Endodermal cell (in vitro differentiated cells): ENCODE results near the gene NPAS1. TPM values are rescaled to one million over a fixed set of nuclear protein-coding genes. Genes with fewer than 3 reads are reported as not detected.

Source experiments
- DNase-seq: peaks from one replicate; pipeline ENCODE4 v3.0.0-alpha.2; 2017
- H3K27ac ChIP-seq: 2 replicates; pipeline ENCODE4 v1.5.1; 2013; ENCODE audit warnings: mild to moderate bottlenecking, low read depth, low read length, moderate library complexity
- H3K27me3 ChIP-seq: 2 replicates; pipeline ENCODE4 v1.6.1; 2013; ENCODE audit warnings: mild to moderate bottlenecking, low read length, moderate library complexity; ENCODE audit not compliant: insufficient read depth, control insufficient read depth, poor library complexity, severe bottlenecking
- H3K36me3 ChIP-seq: 2 replicates; pipeline ENCODE4 v1.7.0; 2013; ENCODE audit warnings: mild to moderate bottlenecking, low read length, moderate library complexity; ENCODE audit not compliant: control insufficient read depth, insufficient read depth
- H3K4me1 ChIP-seq: one replicate; pipeline ENCODE4 v1.7.0; 2013; ENCODE audit warnings: low read length; ENCODE audit not compliant: control insufficient read depth, insufficient read depth
- H3K4me3 ChIP-seq: 2 replicates; pipeline ENCODE4 v1.5.1; 2013; ENCODE audit warnings: mild to moderate bottlenecking, low read length, moderate library complexity
- H3K9ac ChIP-seq: 2 replicates; pipeline ENCODE4 v1.6.1; 2013; ENCODE audit warnings: mild to moderate bottlenecking, low read length, moderate library complexity; ENCODE audit not compliant: poor library complexity, severe bottlenecking; ENCODE audit errors: extremely low read depth
- H3K9me3 ChIP-seq: 2 replicates; pipeline ENCODE4 v1.6.1; 2013; ENCODE audit warnings: mild to moderate bottlenecking, low read length, moderate library complexity; ENCODE audit not compliant: control insufficient read depth
- H3K27ac Mint-ChIP-seq: 2 replicates; pipeline ENCODE4 v1.8.0; 2020; ENCODE audit warnings: mixed read lengths
- H3K27me3 Mint-ChIP-seq: 2 replicates; pipeline ENCODE4 v1.8.0; 2021; ENCODE audit warnings: mild to moderate bottlenecking, mixed read lengths; ENCODE audit not compliant: insufficient read depth
- H3K36me3 Mint-ChIP-seq: 2 replicates; pipeline ENCODE4 v1.8.0; 2020; ENCODE audit warnings: low read depth, mixed read lengths
- H3K4me1 Mint-ChIP-seq: 2 replicates; pipeline ENCODE4 v1.8.0; 2020; ENCODE audit warnings: mixed read lengths
- H3K4me3 Mint-ChIP-seq: 2 replicates; pipeline ENCODE4 v1.8.0; 2020; ENCODE audit warnings: mild to moderate bottlenecking, moderate library complexity, mixed read lengths
- H3K9me3 Mint-ChIP-seq: 2 replicates; pipeline ENCODE4 v1.8.0; 2020; ENCODE audit warnings: mild to moderate bottlenecking, mixed read lengths
- CTCF ChIP-seq: fragments of 200-600 bp; sonication (generic); conservative IDR thresholded peaks from 2 replicates; pipeline ENCODE4 v1.5.0; 2021; ENCODE audit warnings: antibody characterized with exemption, mild to moderate bottlenecking
- whole genome bisulfite sequencing, 2 experiments: methylation state at CpG; one replicate each; pipeline versions ENCODE4 v1.1.5 to v1.1.7; 2013; ENCODE audit warnings: missing lambda C conversion rate in 2 of 2, mixed read lengths in 1 of 2; ENCODE audit not compliant: insufficient coverage in 1 of 2, insufficient read length in 1 of 2; 5-methylcytosine and 5-hydroxymethylcytosine counted together
- total RNA-seq, 2 donors: library from RNA; stranded (reverse); fragmentation: NEBNext Ultra II Directional in 1 of 2; extraction: Animal tissue kit (Norgen Biotek cat#: 25700) in 1 of 2; gene quantifications; 2 replicates in 1 of 2; 3 replicates in 1 of 2; pipeline ENCODE4 v1.2.1, GENCODE V29; 2021

The NPAS1 gene
- total RNA-seq, 2 donors from 2014 or later: 6.9 to 8.7 TPM

- no peaks in the 10 kb centered on the region for H3K4me1 ChIP-seq
- no peaks in the 10 kb centered on the region for H3K9me3 ChIP-seq
- H3K4me1 Mint-ChIP-seq: peaks cover 9% of the 10 kb centered on the region
- H3K9ac ChIP-seq: no peak overlapping the region
- peaks cover 66% of the 10 kb centered on the region for H3K27me3 ChIP-seq
- H3K4me3 ChIP-seq: no peak overlapping the region
- peaks cover 73% of the 10 kb centered on the region for H3K27me3 Mint-ChIP-seq
- no peak for TF ChIP-seq CTCF
- H3K27ac Mint-ChIP-seq: no peak overlapping the region
- no peaks in the 10 kb centered on the region for H3K36me3 Mint-ChIP-seq
- peak overlapping the region; percentile 42 for H3K4me3 Mint-ChIP-seq
- H3K36me3 ChIP-seq: no peaks in the 10 kb centered on the region
- peak; percentile 62 for DNase-seq
- H3K9me3 Mint-ChIP-seq: no peaks in the 10 kb centered on the region
- WGBS, 2 experiments: 0 to 3% methylated on average over 2 to 61 of the region's 62 CpGs
- no peak overlapping the region for H3K27ac ChIP-seq
Observed at GRCh38 chr19:47020132-47020805, 632 bp downstream of the NPAS1 start.

- no peaks in the 10 kb centered on the region for H3K9me3 Mint-ChIP-seq
- no peaks in the 10 kb centered on the region for H3K36me3 Mint-ChIP-seq
- no peak overlapping the region for H3K27ac Mint-ChIP-seq
- no peak for TF ChIP-seq CTCF
- Histone ChIP-seq H3K9ac (no peak overlapping the region), H3K9me3 (no peaks in the 10 kb centered on the region), H3K4me3 (no peak overlapping the region), H3K4me1 (no peaks in the 10 kb centered on the region), H3K27ac (no peak overlapping the region), H3K27me3 (peaks cover 66% of the 10 kb centered on the region), H3K36me3 (no peaks in the 10 kb centered on the region)
- peaks cover 9% of the 10 kb centered on the region for H3K4me1 Mint-ChIP-seq
- H3K27me3 Mint-ChIP-seq: peaks cover 77% of the 10 kb centered on the region
- H3K4me3 Mint-ChIP-seq: peak overlapping the region; percentile 28
- 0 to 2% methylated on average over 4 to 37 of the region's 37 CpGs for WGBS, 2 experiments
- peak; percentile 83 for DNase-seq
Observed at GRCh38 chr19:47020992-47021496, 1.4 kb downstream of the NPAS1 start.

DNA sequence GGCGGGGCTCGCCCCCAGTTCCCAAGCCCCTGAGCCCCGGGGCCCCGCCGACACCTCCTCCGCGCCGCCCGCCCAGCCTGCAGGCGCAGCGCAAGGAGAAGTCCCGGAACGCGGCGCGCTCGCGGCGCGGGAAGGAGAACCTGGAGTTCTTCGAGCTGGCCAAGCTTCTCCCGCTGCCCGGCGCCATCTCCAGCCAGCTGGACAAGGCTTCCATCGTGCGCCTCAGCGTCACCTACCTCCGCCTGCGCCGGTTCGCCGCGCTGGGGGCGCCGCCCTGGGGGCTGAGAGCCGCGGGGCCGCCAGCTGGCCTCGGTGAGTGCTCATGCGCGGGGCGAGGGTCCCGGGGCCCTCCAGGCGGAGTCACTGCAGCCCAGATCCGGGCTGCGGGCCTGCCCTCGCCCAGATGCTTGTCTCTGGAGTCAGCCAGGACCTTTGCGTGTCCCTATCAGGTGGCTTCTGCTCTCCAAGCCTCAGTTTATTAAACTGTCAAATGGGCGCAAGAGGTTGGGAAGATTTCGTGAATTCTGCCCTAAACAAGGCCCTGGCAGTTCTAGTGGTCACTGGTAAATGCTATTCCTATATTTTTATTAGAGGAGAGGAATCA is 2.0 kb downstream of the NPAS1 start:
- no peak overlapping the region for H3K9ac ChIP-seq

More for the DNA sequence above, 2.0 kb downstream of the NPAS1 start:
- Mint-ChIP-seq H3K4me3 (peak overlapping the region; percentile 28), H3K36me3 (no peaks in the 10 kb centered on the region), H3K27ac (no peak overlapping the region), H3K9me3 (no peaks in the 10 kb centered on the region), H3K27me3 (peaks cover 81% of the 10 kb centered on the region), H3K4me1 (peaks cover 9% of the 10 kb centered on the region)
- H3K27me3 ChIP-seq: peaks cover 66% of the 10 kb centered on the region
- H3K4me1 ChIP-seq: no peaks in the 10 kb centered on the region
- peak; percentile 85 for DNase-seq
- H3K4me3 ChIP-seq: no peak overlapping the region
- no peak for TF ChIP-seq CTCF
- no peak overlapping the region for H3K27ac ChIP-seq
- H3K9me3 ChIP-seq: no peaks in the 10 kb centered on the region
- 7 to 9% methylated on average over 33 to 50 of the region's 50 CpGs for WGBS, 2 experiments
- H3K36me3 ChIP-seq: no peaks in the 10 kb centered on the region
